VCaP (cell line): Measurements from ENCODE around the gene C4B.
"Not testable (repeated sequence)": the region's sequence is repeated elsewhere in the genome, so short reads cannot be mapped to it uniquely, and the experiment has no call there.

Source experiments
- H3K27ac ChIP-seq: fragments of 450-650 bp; 2 replicates; pipeline ENCODE4 v1.5.1; 2017
- TF ChIP-seq, protein P1 (sequence below): fragments of 450-650 bp; conservative IDR thresholded peaks from 2 replicates; pipeline ENCODE4 v1.5.1; 2017; ENCODE audit warnings: mild to moderate bottlenecking, moderate library complexity

Gene C4B

DNA sequence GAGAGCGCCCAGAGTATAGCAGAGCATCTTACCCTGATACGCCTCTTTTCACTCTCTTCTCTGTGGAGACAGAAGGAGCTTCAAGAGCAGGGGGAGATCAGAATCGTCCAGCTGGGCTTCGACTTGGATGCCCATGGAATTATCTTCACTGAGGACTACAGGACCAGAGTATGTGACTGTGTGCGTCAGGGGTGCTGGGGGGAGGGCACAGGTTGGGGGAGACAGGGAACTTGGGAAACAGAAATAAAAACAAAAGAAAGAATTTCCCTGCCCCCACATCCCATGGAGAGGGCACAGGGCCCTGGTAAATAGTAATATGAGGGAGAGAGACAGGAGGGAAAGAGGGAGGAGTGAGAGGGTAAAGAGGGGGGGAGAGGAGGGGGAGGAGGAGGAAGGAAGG, 35.8 kb upstream of the C4B start:
- no peak overlapping the region for H3K27ac ChIP-seq
- TF ChIP-seq, protein P1, sequence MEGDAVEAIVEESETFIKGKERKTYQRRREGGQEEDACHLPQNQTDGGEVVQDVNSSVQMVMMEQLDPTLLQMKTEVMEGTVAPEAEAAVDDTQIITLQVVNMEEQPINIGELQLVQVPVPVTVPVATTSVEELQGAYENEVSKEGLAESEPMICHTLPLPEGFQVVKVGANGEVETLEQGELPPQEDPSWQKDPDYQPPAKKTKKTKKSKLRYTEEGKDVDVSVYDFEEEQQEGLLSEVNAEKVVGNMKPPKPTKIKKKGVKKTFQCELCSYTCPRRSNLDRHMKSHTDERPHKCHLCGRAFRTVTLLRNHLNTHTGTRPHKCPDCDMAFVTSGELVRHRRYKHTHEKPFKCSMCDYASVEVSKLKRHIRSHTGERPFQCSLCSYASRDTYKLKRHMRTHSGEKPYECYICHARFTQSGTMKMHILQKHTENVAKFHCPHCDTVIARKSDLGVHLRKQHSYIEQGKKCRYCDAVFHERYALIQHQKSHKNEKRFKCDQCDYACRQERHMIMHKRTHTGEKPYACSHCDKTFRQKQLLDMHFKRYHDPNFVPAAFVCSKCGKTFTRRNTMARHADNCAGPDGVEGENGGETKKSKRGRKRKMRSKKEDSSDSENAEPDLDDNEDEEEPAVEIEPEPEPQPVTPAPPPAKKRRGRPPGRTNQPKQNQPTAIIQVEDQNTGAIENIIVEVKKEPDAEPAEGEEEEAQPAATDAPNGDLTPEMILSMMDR, result no peak

DNA sequence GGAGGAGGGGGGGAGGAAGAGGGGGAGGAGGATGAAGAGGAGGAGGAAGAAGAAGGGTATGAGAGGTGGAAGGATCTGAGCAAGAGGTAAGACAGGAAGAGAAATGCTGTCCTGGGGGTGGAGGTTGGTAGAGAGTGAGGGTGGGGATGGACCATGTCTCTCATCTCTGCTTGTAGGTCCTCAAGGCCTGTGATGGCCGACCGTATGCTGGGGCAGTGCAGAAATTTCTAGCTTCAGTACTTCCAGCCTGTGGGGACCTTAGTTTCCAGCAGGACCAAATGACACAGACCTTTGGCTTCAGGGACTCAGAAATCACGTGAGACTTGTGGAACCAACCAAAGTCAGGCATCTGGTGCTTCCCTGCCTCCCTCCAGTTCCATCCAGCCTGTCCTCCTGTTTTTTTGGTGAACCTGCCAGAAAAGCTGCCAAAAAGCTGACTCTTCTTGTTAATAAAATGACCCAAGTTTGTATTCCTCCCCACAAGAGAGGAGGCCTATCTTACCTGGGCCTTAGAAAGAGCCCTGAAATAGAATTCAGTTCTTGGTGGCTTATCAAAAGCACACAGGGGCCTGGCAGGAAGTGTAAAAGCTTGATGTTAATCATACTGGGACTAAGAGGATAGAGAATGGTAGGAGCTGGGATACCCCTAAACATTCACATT, 35.2 kb upstream of the C4B start:
- TF ChIP-seq, protein P1, result no peak
- no peak overlapping the region for H3K27ac ChIP-seq

DNA sequence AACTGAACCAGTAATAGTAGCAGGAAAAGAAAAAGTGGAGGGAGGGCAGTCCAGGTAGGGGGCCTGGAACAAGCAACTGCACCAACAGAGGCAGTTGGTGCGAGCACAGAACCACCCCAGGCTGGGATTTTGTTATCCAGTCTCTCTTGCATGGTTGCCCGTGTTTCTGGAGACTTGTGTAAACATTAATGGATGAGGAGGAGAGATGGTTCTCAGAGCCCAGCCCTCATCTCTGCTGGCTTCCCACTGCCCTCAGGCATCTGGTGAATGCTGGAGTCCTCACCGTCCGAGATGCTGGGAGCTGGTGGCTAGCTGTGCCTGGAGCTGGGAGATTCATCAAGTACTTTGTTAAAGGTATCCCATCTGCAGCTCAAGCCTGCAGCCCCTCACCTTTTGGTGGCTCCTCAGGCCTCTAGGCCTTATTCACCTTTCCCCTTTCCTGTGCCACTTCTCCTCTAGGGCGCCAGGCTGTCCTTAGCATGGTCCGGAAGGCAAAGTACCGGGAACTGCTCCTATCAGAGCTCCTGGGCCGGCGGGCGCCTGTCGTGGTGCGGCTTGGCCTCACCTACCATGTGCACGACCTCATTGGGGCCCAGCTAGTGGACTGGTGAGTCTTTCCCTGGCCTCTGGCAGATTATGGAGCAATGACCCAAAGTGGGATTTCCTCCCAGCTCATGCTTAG, 34.3 kb upstream of the C4B start:
- not testable (repeated sequence) for H3K27ac ChIP-seq

DNA sequence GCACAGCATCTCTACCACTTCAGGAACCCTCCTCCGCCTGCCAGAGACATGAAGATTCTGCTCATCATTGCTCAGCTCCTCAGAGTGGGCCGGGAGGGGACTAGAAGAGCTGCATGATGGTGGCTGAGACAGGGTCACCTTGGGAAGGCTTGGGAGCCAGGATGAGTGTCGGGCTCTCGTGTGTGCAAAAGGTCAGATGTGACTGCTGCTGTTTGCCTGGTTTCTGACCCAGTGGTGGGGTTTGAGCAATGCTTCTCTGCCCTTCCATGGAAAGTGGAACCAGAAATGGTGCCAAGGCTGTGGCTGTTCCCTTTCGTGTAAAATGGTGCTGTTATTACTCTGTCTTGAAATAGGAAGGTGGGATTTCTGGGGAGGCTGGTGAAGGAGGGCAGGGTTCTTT, 33.6 kb upstream of the C4B start:
- H3K27ac ChIP-seq, result not testable (repeated sequence)

DNA sequence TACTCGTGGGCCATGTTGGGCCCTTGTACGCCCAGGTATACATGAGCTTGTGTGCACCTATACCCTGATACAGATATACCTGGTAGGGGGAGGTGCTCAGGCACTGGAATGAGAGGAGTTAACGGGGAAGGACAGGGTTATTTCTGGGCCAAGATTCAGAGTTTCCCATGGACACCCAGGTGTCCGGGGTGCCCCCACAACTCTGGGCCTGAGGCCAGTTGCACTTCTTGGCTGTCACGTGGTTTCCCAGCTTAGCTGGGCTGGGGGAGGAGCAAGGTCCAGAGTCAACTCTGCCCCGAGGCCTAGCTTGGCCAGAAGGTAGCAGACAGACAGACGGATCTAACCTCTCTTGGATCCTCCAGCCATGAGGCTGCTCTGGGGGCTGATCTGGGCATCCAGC, 32.9 kb upstream of the C4B start, which contains the start of gene C4A:
Gene C4A, plus strand, starts transcription at position 314 of the 400 bp plus-strand sequence. Its CDS starts 51 bp downstream, at position 365.
- H3K27ac ChIP-seq, result not testable (repeated sequence)

DNA sequence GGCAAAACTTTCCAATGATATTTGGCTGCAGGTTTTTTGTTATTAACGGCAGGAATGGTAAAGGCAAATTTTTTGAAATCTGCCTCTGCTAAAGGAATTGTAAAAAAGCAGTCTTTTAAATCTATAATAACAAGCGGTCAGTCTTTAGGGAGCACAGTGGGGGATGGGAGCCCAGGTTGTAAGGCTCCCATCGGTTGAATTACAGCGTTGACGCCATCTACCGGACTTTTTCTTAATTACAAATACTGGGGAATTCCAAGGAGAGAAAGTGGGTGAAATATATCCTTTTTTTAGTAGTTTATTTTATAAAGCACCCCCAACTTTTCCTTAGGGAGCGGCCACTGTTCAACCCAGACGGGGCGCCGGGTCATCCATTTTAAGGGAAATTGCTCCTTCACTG, 25.2 kb upstream of the C4B start:
- not testable (repeated sequence) for H3K27ac ChIP-seq

DNA sequence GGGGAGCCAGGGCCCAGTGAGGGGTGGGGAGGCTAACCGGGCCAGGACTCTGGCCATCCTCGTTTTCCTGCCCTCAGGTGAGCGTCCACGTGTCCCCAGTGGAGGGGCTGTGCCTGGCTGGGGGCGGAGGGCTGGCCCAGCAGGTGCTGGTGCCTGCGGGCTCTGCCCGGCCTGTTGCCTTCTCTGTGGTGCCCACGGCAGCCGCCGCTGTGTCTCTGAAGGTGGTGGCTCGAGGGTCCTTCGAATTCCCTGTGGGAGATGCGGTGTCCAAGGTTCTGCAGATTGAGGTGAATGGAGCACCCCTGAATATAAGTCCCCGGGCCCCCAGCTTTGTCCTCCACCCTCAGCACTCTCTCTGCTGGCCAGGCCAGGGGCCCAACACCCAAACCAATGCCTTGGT, 20.2 kb upstream of the C4B start:
- H3K27ac ChIP-seq, result not testable (repeated sequence)

DNA sequence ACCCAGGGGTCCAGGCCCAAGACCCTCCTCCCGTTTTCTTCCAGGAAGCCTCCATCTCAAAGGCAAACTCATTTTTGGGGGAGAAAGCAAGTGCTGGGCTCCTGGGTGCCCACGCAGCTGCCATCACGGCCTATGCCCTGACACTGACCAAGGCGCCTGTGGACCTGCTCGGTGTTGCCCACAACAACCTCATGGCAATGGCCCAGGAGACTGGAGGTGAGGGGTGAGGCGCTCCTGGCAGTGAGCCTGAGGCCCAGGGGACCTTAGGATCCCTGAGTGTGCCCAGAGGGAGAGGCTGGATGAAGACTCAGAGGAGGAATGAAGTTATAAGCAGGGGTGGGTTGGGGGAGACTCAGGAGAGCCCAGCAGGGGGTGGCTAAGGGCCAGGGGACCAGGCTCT, 18.2 kb upstream of the C4B start:
- H3K27ac ChIP-seq, result not testable (repeated sequence)

DNA sequence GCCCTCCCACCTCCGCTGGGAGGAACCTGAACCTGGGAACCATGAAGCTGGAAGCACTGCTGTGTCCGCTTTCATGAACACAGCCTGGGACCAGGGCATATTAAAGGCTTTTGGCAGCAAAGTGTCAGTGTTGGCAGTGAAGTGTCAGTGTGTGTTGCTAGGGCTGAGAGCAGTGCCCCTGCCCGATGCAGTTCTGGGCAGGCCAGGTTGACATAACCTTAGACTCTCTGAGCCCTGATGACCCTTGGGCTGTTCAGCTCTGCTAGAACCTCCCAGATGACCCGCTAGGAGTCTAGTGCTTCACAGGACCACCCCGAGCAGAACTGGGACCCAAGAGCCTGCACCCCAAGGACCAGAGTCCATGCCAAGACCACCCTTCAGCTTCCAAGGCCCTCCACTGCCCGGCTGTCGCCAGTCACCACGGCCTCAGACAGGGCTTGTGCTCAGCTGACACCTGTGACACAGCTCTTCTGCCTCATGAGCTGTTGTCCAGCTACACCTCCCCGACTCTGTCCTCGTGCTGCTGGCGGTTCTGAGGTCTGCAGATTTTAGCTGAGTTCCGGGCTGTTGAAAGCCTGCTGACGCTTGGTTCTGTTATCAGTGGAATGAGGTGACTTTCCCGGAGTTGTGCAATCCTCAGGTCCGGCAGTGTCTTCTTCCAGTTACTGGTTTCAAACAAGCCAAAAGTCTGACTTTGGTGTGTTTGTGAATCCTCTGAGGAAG, 11.9 kb upstream of the C4B start:
- H3K27ac ChIP-seq, result not testable (repeated sequence)

DNA sequence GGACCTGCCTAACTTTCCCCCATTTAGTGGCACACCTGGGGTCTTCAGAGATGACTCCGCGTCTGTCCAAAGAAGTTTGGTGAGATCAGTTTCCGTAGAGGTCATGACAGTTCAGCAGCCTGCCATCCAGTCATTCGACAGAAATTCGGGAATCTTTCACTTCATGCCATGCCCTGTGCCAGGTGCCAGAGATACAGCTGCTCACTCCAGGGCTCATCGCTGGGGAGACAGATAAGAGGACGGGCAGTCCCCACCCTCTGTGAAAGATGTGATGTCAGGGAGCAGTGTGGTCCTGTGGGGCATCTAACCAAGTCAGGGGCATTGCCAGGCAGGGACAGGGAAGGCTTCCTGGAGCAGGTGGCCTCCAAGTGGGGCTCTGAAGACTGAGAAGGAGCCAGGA, 11.3 kb upstream of the C4B start:
- not testable (repeated sequence) for H3K27ac ChIP-seq

DNA sequence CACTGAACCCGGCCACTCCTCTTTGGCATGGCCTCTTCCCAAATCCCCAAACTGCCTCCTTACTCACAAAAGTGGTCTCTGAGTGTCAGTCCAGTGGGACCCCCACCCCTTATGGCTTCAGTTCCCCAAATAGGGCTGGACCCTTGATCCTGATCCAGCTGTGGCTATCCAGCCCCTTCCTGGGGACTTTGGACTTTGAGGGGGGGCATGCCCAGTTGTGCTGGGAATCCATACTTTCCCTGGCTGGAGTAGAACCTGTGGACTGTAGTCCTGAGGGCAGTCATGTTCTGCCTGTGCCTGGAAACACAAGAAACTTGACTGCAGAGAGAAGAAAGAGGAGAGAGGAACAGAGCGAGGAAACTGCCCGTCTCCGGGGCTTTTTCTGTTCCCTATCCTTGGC, 10.2 kb upstream of the C4B start:
- not testable (repeated sequence) for H3K27ac ChIP-seq

DNA sequence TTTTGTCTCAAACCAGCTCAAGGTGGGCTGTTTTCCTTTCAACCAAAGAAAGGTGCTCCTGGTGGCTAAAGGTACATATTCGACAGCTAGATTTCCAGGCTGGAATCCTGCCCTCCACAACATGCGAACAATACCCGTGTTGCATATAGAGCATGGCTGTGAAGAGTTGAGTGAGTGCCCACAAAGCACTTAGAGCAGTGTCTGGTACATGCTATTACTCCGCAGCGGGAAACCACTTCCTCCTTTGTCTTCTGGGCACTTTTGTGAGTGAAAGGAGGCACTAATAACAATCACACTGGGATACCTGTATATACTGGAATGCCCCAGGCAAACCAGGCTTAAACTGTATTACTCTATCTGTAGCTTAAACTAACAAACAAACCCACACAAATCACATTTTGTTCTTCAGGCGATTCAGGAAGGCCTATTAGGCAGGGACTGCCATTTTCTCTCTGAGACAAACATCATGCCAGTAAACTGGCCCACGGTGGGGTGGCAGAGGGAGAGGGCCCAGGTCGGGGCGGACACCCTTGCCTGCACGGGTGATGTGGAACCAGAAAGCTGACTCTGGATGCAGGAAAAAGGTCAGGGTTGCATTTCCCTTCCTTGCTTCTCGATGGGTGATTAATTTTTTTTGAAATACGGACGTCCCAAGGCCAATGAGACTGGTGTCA, 9.6 kb upstream of the C4B start:
- H3K27ac ChIP-seq, result not testable (repeated sequence)

DNA sequence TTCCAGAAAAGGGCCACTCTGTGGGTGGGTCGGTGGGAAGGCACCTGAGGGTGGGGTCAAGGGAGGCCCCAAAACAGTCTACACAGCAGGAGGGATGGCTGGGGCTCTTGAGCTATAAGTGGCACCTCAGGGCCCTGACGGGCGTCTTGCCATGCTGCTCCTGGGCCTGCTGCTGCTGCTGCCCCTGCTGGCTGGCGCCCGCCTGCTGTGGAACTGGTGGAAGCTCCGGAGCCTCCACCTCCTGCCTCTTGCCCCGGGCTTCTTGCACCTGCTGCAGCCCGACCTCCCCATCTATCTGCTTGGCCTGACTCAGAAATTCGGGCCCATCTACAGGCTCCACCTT, 9.1 kb upstream of the C4B start:
- H3K27ac ChIP-seq, result not testable (repeated sequence)

DNA sequence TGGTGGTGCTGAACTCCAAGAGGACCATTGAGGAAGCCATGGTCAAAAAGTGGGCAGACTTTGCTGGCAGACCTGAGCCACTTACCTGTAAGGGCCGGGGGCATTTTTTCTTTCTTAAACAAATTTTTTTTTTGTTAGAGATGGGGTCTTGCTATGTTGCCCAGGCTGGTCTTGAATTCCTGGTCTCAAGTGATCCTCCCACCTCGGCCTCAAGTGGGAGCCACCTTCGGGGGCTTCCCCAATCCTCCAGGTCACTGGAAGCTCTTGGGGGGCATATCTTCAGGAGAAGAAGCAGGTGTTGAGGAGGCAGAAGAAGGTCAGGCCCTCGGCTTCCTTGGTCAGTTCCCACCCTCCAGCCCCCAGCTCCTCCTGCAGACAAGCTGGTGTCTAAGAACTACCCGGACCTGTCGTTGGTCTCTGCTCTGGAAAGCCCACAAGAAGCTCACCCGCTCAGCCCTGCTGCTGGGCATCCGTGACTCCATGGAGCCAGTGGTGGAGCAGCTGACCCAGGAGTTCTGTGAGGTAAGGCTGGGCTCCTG, 8.5 kb upstream of the C4B start:
- H3K27ac ChIP-seq, result not testable (repeated sequence)

DNA sequence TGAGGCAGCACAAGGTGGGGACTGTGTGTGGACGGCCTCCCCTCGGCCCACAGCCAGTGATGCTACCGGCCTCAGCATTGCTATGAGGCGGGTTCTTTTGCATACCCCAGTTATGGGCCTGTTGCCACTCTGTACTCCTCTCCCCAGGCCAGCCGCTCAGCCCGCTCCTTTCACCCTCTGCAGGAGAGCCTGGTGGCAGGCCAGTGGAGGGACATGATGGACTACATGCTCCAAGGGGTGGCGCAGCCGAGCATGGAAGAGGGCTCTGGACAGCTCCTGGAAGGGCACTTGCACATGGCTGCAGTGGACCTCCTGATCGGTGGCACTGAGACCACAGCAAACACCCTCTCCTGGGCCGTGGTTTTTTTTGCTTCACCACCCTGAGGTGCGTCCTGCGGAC, 7.5 kb upstream of the C4B start:
- H3K27ac ChIP-seq, result not testable (repeated sequence)

DNA sequence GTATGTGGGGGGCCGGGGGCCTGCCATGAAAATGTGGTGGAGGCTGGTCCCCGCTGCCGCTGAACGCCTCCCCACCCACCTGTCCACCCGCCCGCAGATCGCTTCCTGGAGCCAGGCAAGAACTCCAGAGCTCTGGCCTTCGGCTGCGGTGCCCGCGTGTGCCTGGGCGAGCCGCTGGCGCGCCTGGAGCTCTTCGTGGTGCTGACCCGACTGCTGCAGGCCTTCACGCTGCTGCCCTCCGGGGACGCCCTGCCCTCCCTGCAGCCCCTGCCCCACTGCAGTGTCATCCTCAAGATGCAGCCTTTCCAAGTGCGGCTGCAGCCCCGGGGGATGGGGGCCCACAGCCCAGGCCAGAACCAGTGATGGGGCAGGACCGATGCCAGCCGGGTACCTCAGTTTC, 6.6 kb upstream of the C4B start:
- not testable (repeated sequence) for H3K27ac ChIP-seq

DNA sequence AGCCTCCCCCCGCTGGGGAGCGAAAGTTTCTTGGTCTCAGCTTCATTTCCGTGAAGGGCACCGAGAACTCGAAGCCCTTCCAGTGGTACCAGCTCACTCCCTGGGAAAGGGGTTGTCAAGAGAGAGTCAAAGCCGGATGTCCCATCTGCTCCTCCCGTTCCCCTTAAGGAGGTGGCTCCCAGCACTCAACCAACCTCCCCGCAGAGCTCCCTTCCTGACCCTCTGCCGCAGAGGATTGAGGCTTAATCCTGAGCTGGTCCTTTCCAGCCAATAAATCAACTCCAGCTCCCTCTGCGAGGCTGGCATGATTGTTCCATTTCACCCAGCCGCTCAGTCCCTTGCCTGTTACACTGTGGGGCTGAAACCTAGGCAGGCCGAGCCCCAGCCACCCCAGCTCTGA, 6.0 kb upstream of the C4B start:
- not testable (repeated sequence) for H3K27ac ChIP-seq

DNA sequence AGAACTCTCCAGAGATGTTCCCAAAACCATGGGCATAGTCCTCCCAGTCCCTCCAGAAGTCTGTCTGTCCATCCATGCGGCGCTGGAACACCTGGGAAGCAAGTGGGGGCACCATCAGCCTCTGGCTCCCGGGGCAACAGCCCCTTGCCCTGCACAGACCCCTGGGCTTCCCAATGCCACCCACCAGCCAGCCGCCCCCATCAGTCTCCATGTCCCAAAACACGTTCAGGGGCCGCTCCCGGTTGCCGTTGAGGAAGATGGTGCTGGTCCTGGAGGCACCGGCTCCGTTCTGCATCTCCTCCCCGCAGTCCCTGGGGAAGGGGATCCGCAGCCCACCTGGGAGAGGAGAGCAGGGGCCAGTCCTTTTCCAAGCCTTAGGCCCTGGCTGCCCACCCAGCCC, 5.1 kb upstream of the C4B start:
- H3K27ac ChIP-seq, result not testable (repeated sequence)

DNA sequence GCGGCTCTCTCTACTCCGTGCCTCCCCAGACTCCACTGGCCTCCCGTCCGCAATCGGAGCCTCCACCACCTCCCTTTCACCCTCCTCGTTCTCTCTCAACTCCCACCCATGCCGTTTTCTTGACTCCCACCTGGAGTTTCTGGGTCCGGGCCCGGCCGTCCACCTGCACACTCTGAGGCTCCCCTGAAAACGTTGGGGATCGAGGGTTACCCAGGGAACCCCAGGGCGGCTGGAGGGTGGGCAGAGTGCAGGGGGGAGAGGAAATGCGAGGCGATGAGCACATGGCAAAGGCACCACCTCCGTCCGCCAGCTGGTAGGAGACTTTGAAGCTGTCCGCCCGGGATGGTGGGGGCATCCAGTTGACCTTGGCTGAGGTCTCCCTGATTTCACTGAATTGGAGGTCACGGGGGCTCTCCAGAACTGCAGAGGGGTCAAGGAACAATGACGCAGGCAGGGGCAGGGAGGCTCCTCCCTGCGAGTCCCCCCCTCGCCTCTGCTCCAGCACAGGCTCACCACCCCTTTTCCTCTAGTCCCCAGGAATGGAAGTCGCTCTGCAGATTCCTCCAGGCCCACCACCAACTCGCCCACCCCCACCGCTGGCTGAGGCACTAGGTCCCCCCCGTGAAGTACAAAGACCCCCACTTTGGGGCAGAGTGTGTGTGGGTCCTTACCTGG, 3.6 kb upstream of the C4B start:
- not testable (repeated sequence) for H3K27ac ChIP-seq
